H9 (cell line): Measurements from ENCODE around the gene PAQR9. TPM values are rescaled to one million over a fixed set of nuclear protein-coding genes. Genes with fewer than 3 reads are reported as not detected.
A peak's percentile ranks its signal among the peaks of the same experiment; 100 is the strongest.

Experiments
- DNase-seq: peaks from one replicate; pipeline ENCODE4 v3.0.0-alpha.2; 2017
- H2AFZ ChIP-seq: one replicate; pipeline ENCODE4 v1.6.1; 2013; ENCODE audit warnings: mild to moderate bottlenecking, low read length, control low read depth, moderate library complexity
- H2AK5ac ChIP-seq: 2 replicates; pipeline ENCODE4 v1.6.1; 2013; ENCODE audit warnings: low read length, control low read depth, mixed read lengths; ENCODE audit not compliant: insufficient read length
- H2BK120ac ChIP-seq: one replicate; pipeline ENCODE4 v1.6.1; 2013; ENCODE audit warnings: low read depth, mild to moderate bottlenecking, low read length, control low read depth, inconsistent platforms; ENCODE audit not compliant: poor library complexity, severe bottlenecking
- H2BK12ac ChIP-seq: 2 replicates; pipeline ENCODE4 v1.6.1; 2013; ENCODE audit warnings: low read length, control low read depth, mixed read lengths, low read depth; ENCODE audit not compliant: insufficient read length
- H2BK15ac ChIP-seq: 2 replicates; pipeline ENCODE4 v1.6.1; 2013; ENCODE audit warnings: low read depth, low read length, control low read depth
- H2BK20ac ChIP-seq: one replicate; pipeline ENCODE4 v1.6.1; 2013; ENCODE audit warnings: low read depth, mild to moderate bottlenecking, low read length, control low read depth, inconsistent platforms; ENCODE audit not compliant: poor library complexity, severe bottlenecking
- H2BK5ac ChIP-seq: 2 replicates; pipeline ENCODE4 v1.6.1; 2013; ENCODE audit warnings: low read length, control low read depth, mixed read lengths; ENCODE audit not compliant: insufficient read length
- H3K14ac ChIP-seq: 2 replicates; pipeline ENCODE4 v1.6.1; 2013; ENCODE audit warnings: low read length, control low read depth; ENCODE audit not compliant: insufficient read depth
- H3K18ac ChIP-seq: 2 replicates; pipeline ENCODE4 v1.6.1; 2013; ENCODE audit warnings: low read depth, mild to moderate bottlenecking, mixed read lengths, low read length, control low read depth; ENCODE audit not compliant: insufficient read length
- H3K23ac ChIP-seq: 2 replicates; pipeline ENCODE4 v1.6.1; 2013; ENCODE audit warnings: low read length, control low read depth, mixed read lengths, low read depth; ENCODE audit not compliant: insufficient read length
- H3K23me2 ChIP-seq: 2 replicates; pipeline ENCODE4 v1.6.1; 2013; ENCODE audit warnings: low read depth, mild to moderate bottlenecking, mixed read lengths, low read length, control low read depth; ENCODE audit not compliant: insufficient read length, poor library complexity, severe bottlenecking
- H3K27ac ChIP-seq: 2 replicates; pipeline ENCODE4 v1.5.1; 2013; ENCODE audit warnings: low read length, control low read depth, mixed read lengths, low read depth; ENCODE audit not compliant: insufficient read length
- H3K27me3 ChIP-seq: 2 replicates; pipeline ENCODE4 v1.6.1; 2013; ENCODE audit warnings: low read length, control low read depth, inconsistent platforms; ENCODE audit not compliant: insufficient read depth
- H3K4ac ChIP-seq: 2 replicates; pipeline ENCODE4 v1.6.1; 2013; ENCODE audit warnings: low read depth, mild to moderate bottlenecking, control low read depth, inconsistent platforms, low read length, moderate library complexity
- H3K4me1 ChIP-seq: 2 replicates; pipeline ENCODE4 v1.6.1; 2013; ENCODE audit warnings: low read length, control low read depth, inconsistent platforms; ENCODE audit not compliant: insufficient read depth
- H3K4me2 ChIP-seq: 2 replicates; pipeline ENCODE4 v1.6.1; 2013; ENCODE audit warnings: low read length, control low read depth, mixed read lengths; ENCODE audit not compliant: insufficient read length, insufficient read depth
- H3K56ac ChIP-seq: 2 replicates; pipeline ENCODE4 v1.6.1; 2013; ENCODE audit warnings: low read depth, mild to moderate bottlenecking, mixed read lengths, low read length, control low read depth; ENCODE audit not compliant: insufficient read length
- H3K79me1 ChIP-seq: 2 replicates; pipeline ENCODE4 v1.6.1; 2013; ENCODE audit warnings: low read depth, mild to moderate bottlenecking, moderate library complexity, low read length, control low read depth, inconsistent platforms; ENCODE audit not compliant: insufficient read depth, poor library complexity, severe bottlenecking
- H3K79me2 ChIP-seq: 2 replicates; pipeline ENCODE4 v1.6.1; 2013; ENCODE audit warnings: low read length, control low read depth, inconsistent platforms; ENCODE audit not compliant: insufficient read depth
- H3K9ac ChIP-seq: 2 replicates; pipeline ENCODE4 v1.6.1; 2013; ENCODE audit warnings: low read length, control low read depth, mixed read lengths; ENCODE audit not compliant: insufficient read length; ENCODE audit errors: extremely low read depth
- H3K9me3 ChIP-seq: one replicate; pipeline ENCODE4 v1.6.1; 2013; ENCODE audit warnings: low read depth, low read length, inconsistent platforms; ENCODE audit not compliant: control insufficient read depth
- H3T11ph ChIP-seq: one replicate; pipeline ENCODE4 v1.6.1; 2013; ENCODE audit warnings: mild to moderate bottlenecking, low read length, control low read depth, inconsistent platforms
- H4K20me1 ChIP-seq: one replicate; pipeline ENCODE4 v1.6.1; 2013; ENCODE audit not compliant: control insufficient read depth, insufficient read length, insufficient read depth
- H4K5ac ChIP-seq: 2 replicates; pipeline ENCODE4 v1.6.1; 2013; ENCODE audit warnings: low read depth, mild to moderate bottlenecking, mixed read lengths, low read length, control low read depth; ENCODE audit not compliant: insufficient read length
- H4K8ac ChIP-seq: replicated peaks from 2 replicates; pipeline ENCODE4 v1.6.1; 2013; ENCODE audit warnings: low read length, control low read depth, mixed read lengths, low read depth; ENCODE audit not compliant: insufficient read length
- H4K91ac ChIP-seq: 2 replicates; pipeline ENCODE4 v1.6.1; 2013; ENCODE audit warnings: low read depth, mild to moderate bottlenecking, moderate library complexity, mixed read lengths, low read length, control low read depth; ENCODE audit not compliant: insufficient read length
- H3K27ac Mint-ChIP-seq, 3 experiments: 2 replicates in 2 of 3; 3 replicates in 1 of 3; pipeline ENCODE4 v1.8.0; 2020 to 2021; ENCODE audit warnings: mixed read lengths in 3 of 3, mild to moderate bottlenecking in 1 of 3, moderate library complexity in 1 of 3
- H3K27me3 Mint-ChIP-seq: 2 replicates; pipeline ENCODE4 v1.8.0; 2021; ENCODE audit warnings: low read depth, mild to moderate bottlenecking, moderate library complexity, mixed read lengths
- H3K36me3 Mint-ChIP-seq, 3 experiments: 2 replicates in 2 of 3; 3 replicates in 1 of 3; pipeline ENCODE4 v1.8.0; 2020 to 2021; ENCODE audit warnings: low read depth in 3 of 3, mixed read lengths in 3 of 3; ENCODE audit not compliant: insufficient read depth in 1 of 3
- H3K4me1 Mint-ChIP-seq, 2 experiments: 2 replicates each; pipeline ENCODE4 v1.8.0; 2020; ENCODE audit warnings: mixed read lengths in 2 of 2
- H3K4me3 Mint-ChIP-seq, 2 experiments: 2 replicates in 1 of 2; 3 replicates in 1 of 2; pipeline ENCODE4 v1.8.0; 2020 to 2021; ENCODE audit warnings: mild to moderate bottlenecking in 2 of 2, mixed read lengths in 2 of 2, moderate library complexity in 1 of 2
- H3K9me3 Mint-ChIP-seq, 2 experiments: 2 replicates in 1 of 2; 3 replicates in 1 of 2; pipeline ENCODE4 v1.8.0; 2020; ENCODE audit warnings: mild to moderate bottlenecking in 2 of 2, mixed read lengths in 2 of 2, moderate library complexity in 1 of 2
- WGBS: extraction: QIAGEN DNeasy Blood & Tissue Kit; methylation state at CpG from one replicate; pipeline ENCODE4 v1.1.7; 2013; ENCODE audit warnings: missing lambda C conversion rate, low lambda C conversion rate, mixed read lengths; ENCODE audit not compliant: insufficient read length; ENCODE audit errors: extremely low coverage; 5-methylcytosine and 5-hydroxymethylcytosine counted together
- total RNA-seq: library from RNA; stranded (reverse); gene quantifications from 2 replicates; pipeline ENCODE4 v1.2.1, GENCODE V29; 2021
- TF ChIP-seq, protein P1 (sequence below): fragments of 200-600 bp; sonication (generic); conservative IDR thresholded peaks from 3 replicates; pipeline ENCODE4 v1.8.0; 2021; ENCODE audit warnings: antibody characterized with exemption, mild to moderate bottlenecking

The PAQR9 gene
- total RNA-seq, 1 experiment from 2014 or later: 2.3 TPM

DNA sequence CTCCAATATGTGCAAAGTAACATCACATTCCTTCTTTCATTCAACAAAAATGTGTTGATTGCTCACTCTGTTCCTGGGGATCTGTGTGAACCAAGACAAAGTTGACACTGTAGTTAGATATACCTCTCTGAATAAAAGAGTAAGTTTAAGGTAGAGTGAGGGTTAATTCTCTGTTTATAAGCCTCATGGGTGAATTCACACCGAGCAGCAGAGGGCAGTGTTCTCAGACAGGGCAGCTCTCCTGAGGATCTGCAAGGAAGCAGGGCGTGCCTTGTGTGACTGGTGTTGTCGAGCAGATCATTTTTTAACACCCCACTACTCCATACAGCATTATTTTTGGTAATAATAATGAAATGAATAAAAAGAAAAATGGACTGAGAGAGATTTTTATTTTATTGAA lies 34.4 kb downstream of the PAQR9 start:
- Histone ChIP-seq H3K14ac (no peak overlapping the region), H2BK15ac (no peak overlapping the region), H4K20me1 (no peaks in the 10 kb centered on the region), H2AFZ (no peak overlapping the region), H3K4ac (no peak overlapping the region), H3K27me3 (no peaks in the 10 kb centered on the region), H3K79me1 (no peaks in the 10 kb centered on the region), H4K5ac (no peak overlapping the region), H2BK12ac (no peak overlapping the region), H2AK5ac (no peak overlapping the region), H3K9me3 (no peaks in the 10 kb centered on the region), H4K91ac (no peak overlapping the region), H3K23ac (no peak overlapping the region), H4K8ac (no peak overlapping the region), H3K56ac (no peak overlapping the region), H3K23me2 (no peaks in the 10 kb centered on the region), H3K18ac (no peak overlapping the region), H3T11ph (no peak overlapping the region), H3K9ac (no peak overlapping the region), H3K79me2 (no peaks in the 10 kb centered on the region), H2BK120ac (no peak overlapping the region), H3K4me2 (no peak overlapping the region), H3K4me1 (peaks cover 6% of the 10 kb centered on the region; the same call in 1 of the 2 replicates), H2BK20ac (no peak overlapping the region), H3K27ac (no peak overlapping the region), H2BK5ac (no peak overlapping the region)
- no peak overlapping the region for H3K4me3 Mint-ChIP-seq
- TF ChIP-seq, protein P1, sequence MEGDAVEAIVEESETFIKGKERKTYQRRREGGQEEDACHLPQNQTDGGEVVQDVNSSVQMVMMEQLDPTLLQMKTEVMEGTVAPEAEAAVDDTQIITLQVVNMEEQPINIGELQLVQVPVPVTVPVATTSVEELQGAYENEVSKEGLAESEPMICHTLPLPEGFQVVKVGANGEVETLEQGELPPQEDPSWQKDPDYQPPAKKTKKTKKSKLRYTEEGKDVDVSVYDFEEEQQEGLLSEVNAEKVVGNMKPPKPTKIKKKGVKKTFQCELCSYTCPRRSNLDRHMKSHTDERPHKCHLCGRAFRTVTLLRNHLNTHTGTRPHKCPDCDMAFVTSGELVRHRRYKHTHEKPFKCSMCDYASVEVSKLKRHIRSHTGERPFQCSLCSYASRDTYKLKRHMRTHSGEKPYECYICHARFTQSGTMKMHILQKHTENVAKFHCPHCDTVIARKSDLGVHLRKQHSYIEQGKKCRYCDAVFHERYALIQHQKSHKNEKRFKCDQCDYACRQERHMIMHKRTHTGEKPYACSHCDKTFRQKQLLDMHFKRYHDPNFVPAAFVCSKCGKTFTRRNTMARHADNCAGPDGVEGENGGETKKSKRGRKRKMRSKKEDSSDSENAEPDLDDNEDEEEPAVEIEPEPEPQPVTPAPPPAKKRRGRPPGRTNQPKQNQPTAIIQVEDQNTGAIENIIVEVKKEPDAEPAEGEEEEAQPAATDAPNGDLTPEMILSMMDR: peak; percentile 79
- peaks cover 6 to 7% of the 10 kb centered on the region in 2 experiments for H3K4me1 Mint-ChIP-seq
- DNase-seq: peak; percentile 67
- H3K36me3 Mint-ChIP-seq: peaks cover 0 to 5% (median 2%) of the 10 kb centered on the region in 3 experiments; a peak in 3 of 7 replicates
- peaks cover 5% of the 10 kb centered on the region in 2 experiments for H3K9me3 Mint-ChIP-seq
- WGBS: no CpG with 5 or more reads among the region's 3 CpGs
- H3K27ac Mint-ChIP-seq: no peak overlapping the region
- H3K27me3 Mint-ChIP-seq: no peaks in the 10 kb centered on the region; the same call in 1 of the 2 replicates
